BE2C (cell line): ENCODE results near the gene ELMO2.

Source experiments
- DNase-seq: peaks from one replicate; pipeline ENCODE4 v3.0.0-alpha.2; 2020
- H3K27me3 ChIP-seq: fragments of 250-450 bp; sonication (Bioruptor Pico); 2 replicates; pipeline ENCODE4 v1.5.1; 2020; ENCODE audit warnings: mild to moderate bottlenecking
- H3K36me3 ChIP-seq: fragments of 250-450 bp; sonication (Bioruptor Pico); 2 replicates; pipeline ENCODE4 v1.5.1; 2020; ENCODE audit warnings: mild to moderate bottlenecking
- H3K4me1 ChIP-seq: fragments of 250-450 bp; sonication (Bioruptor Pico); 2 replicates; pipeline ENCODE4 v1.5.1; 2020
- H3K4me3 ChIP-seq: 2 replicates; pipeline ENCODE4 v1.5.1; 2011; ENCODE audit warnings: low read depth, low read length
- H3K9me3 ChIP-seq: fragments of 250-450 bp; sonication (Bioruptor Pico); 2 replicates; pipeline ENCODE4 v1.5.1; 2020
- CTCF ChIP-seq: IDR thresholded peaks from 2 replicates; pipeline ENCODE4 v1.5.1; 2012; ENCODE audit warnings: mild to moderate bottlenecking, low read depth, low read length

Gene ELMO2

GRCh38 chr20:46411637-46412036 is 5.2 kb upstream of the ELMO2 start:
- Histone ChIP-seq H3K9me3 (no peaks in the 10 kb centered on the region), H3K36me3 (no peaks in the 10 kb centered on the region), H3K4me1 (no peaks in the 10 kb centered on the region), H3K4me3 (no peak overlapping the region), H3K27me3 (peaks cover 36% of the 10 kb centered on the region)
- no peak for TF ChIP-seq CTCF
- no peak for DNase-seq

- DNase-seq = no peak
- H3K36me3 ChIP-seq = no peaks in the 10 kb centered on the region
- H3K4me3 ChIP-seq = no peak overlapping the region
- TF ChIP-seq CTCF = no peak
- no peaks in the 10 kb centered on the region for H3K4me1 ChIP-seq
- no peaks in the 10 kb centered on the region for H3K9me3 ChIP-seq
- peaks cover 7% of the 10 kb centered on the region for H3K27me3 ChIP-seq
Measured at GRCh38 chr20:46408281-46408731, 1.9 kb upstream of the ELMO2 start.

GRCh38 chr20:46407671-46407996 is 1.2 kb upstream of the ELMO2 start:
- H3K4me3 ChIP-seq = no peak overlapping the region
- no peaks in the 10 kb centered on the region for H3K4me1 ChIP-seq
- H3K9me3 ChIP-seq = no peaks in the 10 kb centered on the region
- no peaks in the 10 kb centered on the region for H3K36me3 ChIP-seq
- DNase-seq = no peak
- TF ChIP-seq CTCF = no peak
- no peaks in the 10 kb centered on the region; the same call in 1 of the 2 replicates for H3K27me3 ChIP-seq

- H3K9me3 ChIP-seq = no peaks in the 10 kb centered on the region
- no peaks in the 10 kb centered on the region; the same call in 1 of the 2 replicates for H3K27me3 ChIP-seq
- DNase-seq = peak; percentile 43
- H3K4me1 ChIP-seq = no peaks in the 10 kb centered on the region
- no peaks in the 10 kb centered on the region for H3K36me3 ChIP-seq
- H3K4me3 ChIP-seq = peak overlapping the region; percentile 76
- TF ChIP-seq CTCF = no peak
Measured at GRCh38 chr20:46406986-46407670, 713 bp upstream of the ELMO2 start.

GRCh38 chr20:46402331-46402811 is 4.0 kb downstream of the ELMO2 start:
- TF ChIP-seq CTCF = no peak
- Histone ChIP-seq H3K9me3 (no peaks in the 10 kb centered on the region), H3K4me3 (no peak overlapping the region), H3K4me1 (no peaks in the 10 kb centered on the region), H3K27me3 (no peaks in the 10 kb centered on the region), H3K36me3 (no peaks in the 10 kb centered on the region)
- DNase-seq = no peak

GRCh38 chr20:46401478-46401860 is 4.9 kb downstream of the ELMO2 start:
- TF ChIP-seq CTCF = no peak
- no peak overlapping the region for H3K4me3 ChIP-seq
- no peaks in the 10 kb centered on the region for H3K27me3 ChIP-seq
- no peak for DNase-seq
- no peaks in the 10 kb centered on the region for H3K36me3 ChIP-seq
- H3K9me3 ChIP-seq = no peaks in the 10 kb centered on the region
- H3K4me1 ChIP-seq = no peaks in the 10 kb centered on the region
